Liver (tissue), 3 donors: ENCODE measurements around the gene KRTAP4-3.

Experiments used
- ATF3 ChIP-seq: IDR thresholded peaks from 2 replicates; pipeline ENCODE4 v1.6.1; 2016; ENCODE audit warnings: antibody characterized with exemption
- CTCF ChIP-seq: fragments of 150-350 bp; IDR thresholded peaks from 2 replicates; pipeline ENCODE4 v1.5.1; 2017; ENCODE audit warnings: improper control_type of control experiment, low read depth, low read length; ENCODE audit not compliant: missing input control
- FOXA1 ChIP-seq: IDR thresholded peaks from 2 replicates; pipeline ENCODE4 v1.6.1; 2016; ENCODE audit warnings: antibody characterized with exemption
- GABPA ChIP-seq, 2 donors: IDR thresholded peaks in 1 of 2; conservative IDR thresholded peaks in 1 of 2; 2 replicates each; pipeline ENCODE4 v1.6.1; 2016; ENCODE audit warnings: antibody characterized with exemption in 2 of 2, mild to moderate bottlenecking in 1 of 2, moderate library complexity in 1 of 2
- HNF4G ChIP-seq: IDR thresholded peaks from 2 replicates; pipeline ENCODE4 v1.6.1; 2016; ENCODE audit warnings: antibody characterized with exemption
- NR2F2 ChIP-seq: IDR thresholded peaks from 2 replicates; pipeline ENCODE4 v1.6.1; 2016; ENCODE audit warnings: antibody characterized with exemption
- YY1 ChIP-seq: IDR thresholded peaks from 2 replicates; pipeline ENCODE4 v1.6.1; 2016; ENCODE audit warnings: antibody characterized with exemption, mild to moderate bottlenecking
- TF ChIP-seq, protein P1 (sequence below): IDR thresholded peaks from 2 replicates; pipeline ENCODE4 v1.6.1; 2016; ENCODE audit warnings: antibody characterized with exemption
- donor health status: healthy.
- donor health status: healthy.

- no peak for TF ChIP-seq ATF3
- no peak for TF ChIP-seq GABPA (IDR thresholded peaks at IDR 0.05 in 1 of 2, conservative IDR thresholded peaks at IDR 0.05 in 1 of 2)
- TF ChIP-seq CTCF, result no peak
- TF ChIP-seq HNF4G, result no peak
- no peak for TF ChIP-seq YY1
- TF ChIP-seq, protein P1, sequence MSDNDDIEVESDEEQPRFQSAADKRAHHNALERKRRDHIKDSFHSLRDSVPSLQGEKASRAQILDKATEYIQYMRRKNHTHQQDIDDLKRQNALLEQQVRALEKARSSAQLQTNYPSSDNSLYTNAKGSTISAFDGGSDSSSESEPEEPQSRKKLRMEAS, result no peak
- no peak for TF ChIP-seq FOXA1
- TF ChIP-seq NR2F2, result no peak
Observed at GRCh38 chr17:41141361-41141760, 26.7 kb downstream of the KRTAP4-3 start.
